NCI-H345 (cell line): Measurements from ENCODE around the gene RFX8.
"Not testable (repeated sequence)": the region's sequence is repeated elsewhere in the genome, so short reads cannot be mapped to it uniquely, and the experiment has no call there.

Experiments
- DNase-seq: peaks from one replicate; lab custom pipeline; 2025; lab: John Stamatoyannopoulos, UW

The RFX8 gene

DNA sequence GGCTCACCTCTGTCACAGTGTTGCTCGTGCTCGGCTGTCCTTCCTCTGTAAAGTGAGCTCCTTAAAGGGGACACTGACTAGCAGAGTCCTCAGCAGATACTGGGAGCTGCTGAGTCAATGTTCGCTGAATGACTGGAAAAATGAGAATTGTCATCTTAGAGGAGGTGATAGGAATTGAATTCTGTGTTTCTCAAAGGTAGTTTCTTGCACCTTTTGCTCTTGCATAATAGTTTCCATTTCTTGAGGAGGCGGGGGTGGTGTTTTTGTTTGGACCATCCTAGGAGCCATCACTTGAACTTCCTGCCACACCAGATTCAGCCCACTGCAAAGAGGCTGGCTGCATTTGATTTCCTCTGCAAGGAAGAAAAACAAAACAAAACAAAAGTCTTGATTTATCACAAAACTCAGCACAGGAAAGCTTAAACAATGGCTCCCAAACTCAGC lies 11.4 kb upstream of the RFX8 start:
- no peak for DNase-seq

DNA sequence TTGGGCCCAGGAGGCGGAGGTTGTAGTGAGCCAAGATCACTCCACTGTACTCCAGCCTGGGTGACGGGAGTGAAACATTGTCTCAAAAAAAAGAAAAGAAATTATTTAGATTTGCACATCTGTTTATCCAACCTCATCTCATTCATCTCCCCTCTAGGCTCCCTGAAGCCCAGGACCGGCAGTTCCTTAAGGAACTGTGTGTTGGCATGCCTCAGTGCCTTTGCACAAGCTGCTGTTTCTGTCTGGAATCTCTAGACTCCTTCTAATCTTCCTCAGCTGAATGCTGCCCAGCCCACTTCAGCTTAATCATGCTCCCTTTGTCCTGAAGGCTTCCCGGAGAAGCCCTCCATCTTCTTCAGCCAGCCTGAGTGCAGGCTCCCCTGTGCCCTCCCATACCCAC lies 10.9 kb upstream of the RFX8 start:
- DNase-seq = no peak

GRCh38 chr2:101480764-101481163 lies 5.9 kb upstream of the RFX8 start:
- no peak for DNase-seq

GRCh38 chr2:101479810-101480209 lies 4.9 kb upstream of the RFX8 start:
- DNase-seq = peak; percentile 61

GRCh38 chr2:101479328-101479727 lies 4.4 kb upstream of the RFX8 start:
- DNase-seq = peak; percentile 77

DNA sequence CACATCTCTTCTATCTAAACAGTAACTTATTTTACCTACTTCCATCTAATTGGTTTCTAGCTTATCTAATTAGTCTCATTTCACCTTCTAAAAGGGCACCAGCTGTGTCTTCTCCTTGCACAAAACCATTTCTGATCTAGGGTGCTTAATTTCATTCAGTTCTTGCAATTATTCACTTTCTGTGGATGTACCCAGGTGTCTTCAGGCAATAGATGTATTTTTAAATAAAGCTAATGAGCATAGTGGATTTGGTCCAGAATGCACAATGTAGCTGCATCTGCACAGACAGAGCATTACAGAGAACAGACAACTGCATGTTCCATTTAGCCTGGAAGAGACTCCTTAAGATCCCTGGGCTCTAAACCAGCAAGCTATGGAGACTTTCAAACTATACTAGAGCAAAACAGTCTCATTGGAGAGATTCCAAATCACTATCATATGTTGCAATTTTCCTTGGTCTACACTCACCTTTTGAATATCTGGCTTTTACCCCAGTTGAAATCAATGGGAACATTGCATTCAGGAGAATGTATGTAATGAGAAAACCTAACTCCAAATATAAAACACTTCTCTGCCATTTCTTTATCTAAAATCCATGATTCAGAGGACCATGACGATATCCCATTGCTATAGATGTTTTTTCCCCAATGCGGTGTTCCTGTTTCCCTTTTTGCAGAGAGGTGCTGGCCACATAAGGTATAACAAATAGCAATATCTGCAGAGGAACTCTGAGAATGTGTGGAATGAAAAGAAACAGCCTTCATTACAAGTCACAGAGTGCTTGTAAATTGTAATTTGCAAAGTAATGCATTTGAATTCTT lies 3.5 kb upstream of the RFX8 start:
- DNase-seq = no peak

DNA sequence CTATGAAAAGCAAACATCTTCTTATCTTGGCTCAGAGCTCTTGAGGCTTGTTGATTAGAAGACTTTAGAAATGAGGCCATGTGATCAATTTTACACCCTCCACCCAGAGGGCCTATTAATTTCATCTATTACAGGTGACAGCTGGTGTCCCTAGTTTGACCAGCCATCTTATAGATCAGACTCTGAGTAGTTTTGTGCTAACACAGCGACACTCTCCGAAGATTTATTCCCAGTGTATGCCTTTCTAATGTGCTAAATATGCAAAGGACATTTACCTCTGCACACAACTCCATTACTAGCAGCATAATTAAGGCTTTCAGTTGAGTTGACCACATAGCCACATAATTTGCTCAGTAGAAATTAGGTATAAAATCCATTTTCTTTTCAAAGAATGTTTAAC lies 2.6 kb upstream of the RFX8 start:
- no peak for DNase-seq

DNA sequence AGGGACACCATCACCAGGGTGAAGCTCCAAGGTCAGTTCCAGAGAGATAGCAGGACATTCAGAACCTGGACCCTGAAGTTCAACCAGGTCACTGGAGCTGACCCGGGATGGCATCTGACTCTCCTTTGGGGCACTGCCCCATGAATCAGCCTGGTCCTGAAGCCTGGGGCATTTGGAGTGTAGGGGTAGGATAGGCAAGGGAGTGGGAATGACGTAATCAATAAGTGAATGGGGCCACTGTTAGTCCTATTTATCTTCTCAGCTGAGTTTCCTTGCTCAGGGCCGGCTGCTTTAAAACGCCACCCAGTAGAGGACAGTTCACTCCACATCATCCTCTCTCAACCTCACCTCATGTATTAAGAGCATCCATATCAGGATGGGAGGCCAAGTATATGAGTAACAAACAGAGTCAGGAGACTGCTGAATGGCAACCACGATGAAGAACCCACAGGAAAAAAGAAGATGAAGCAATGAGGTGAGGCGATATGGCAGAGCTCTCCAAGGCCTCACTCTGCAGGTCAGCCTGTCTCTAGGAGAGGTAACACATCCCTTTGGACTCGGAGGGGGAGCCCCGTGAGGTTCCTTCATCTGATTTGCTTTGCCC lies 1.8 kb upstream of the RFX8 start:
- no peak for DNase-seq

GRCh38 chr2:101473911-101474701 lies 806 bp downstream of the RFX8 start:
- DNase-seq = peak; percentile 61

GRCh38 chr2:101473591-101473910 lies 1.4 kb downstream of the RFX8 start:
- no peak for DNase-seq

- DNase-seq = no peak
Measured at GRCh38 chr2:101469863-101470262, 5.0 kb downstream of the RFX8 start.

- DNase-seq = no peak
Measured at GRCh38 chr2:101467306-101467705, 7.6 kb downstream of the RFX8 start.

GRCh38 chr2:101466426-101466825 lies 8.5 kb downstream of the RFX8 start:
- DNase-seq = peak; percentile 8

- no peak for DNase-seq
Measured at GRCh38 chr2:101464841-101465240, 10.1 kb downstream of the RFX8 start.

GRCh38 chr2:101463911-101464641 lies 10.8 kb downstream of the RFX8 start:
- no peak for DNase-seq

DNA sequence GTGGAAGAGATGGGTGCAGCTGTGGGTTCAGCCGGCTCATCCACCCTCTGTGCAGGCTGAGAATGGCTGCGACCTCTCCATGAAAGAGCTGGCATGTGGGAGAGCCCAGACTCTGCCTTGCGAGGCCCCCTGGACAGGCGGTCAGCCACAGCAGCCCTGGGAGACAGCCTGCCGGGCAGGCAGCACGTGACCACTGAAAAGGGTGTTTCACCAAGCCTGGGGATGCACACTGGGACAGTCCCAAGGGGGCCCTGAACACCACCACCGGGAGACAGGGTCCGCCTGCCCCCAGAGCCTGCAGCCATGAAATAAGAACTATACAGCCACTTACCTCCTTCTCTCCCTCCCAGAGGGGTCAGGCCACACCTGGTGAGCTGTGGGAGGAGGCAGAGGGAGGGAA lies 11.5 kb downstream of the RFX8 start:
- DNase-seq = no peak

DNA sequence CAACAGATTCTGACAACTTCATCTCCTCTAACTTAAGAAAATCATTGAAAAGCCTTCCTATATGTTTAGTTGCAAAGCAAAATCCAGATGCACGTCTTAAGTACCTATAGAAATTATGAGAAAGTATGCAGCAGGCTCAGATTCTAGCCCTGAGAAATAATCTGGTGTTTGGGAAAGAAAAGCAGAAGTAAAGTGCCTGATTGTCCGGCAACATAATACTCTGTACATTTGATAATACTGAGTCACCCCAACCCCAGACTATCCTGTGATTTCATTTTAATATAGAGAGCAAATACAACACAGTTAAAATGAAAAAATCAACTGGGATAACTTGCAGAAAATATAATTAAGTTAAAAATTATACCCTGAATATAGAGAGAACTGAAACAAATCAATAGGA lies 13.5 kb downstream of the RFX8 start:
- no peak for DNase-seq

DNA sequence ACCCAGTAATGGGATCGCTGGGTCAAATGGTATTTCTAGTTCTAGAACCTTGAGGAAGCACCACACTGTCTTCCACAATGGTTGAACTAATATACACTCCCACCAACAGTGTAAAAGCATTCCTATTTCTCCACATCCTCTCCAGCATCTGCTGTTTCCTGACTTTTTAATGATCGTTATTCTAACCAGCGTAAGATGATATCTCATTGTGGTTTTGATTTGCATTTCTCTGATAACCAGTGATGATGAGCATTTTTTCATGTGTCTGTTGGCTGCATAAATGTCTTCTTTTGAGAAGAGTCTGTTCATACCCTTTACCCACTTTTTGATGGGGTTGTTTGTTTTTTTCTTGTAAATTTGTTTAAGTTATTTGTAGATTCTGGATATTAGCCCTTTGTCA lies 20.5 kb downstream of the RFX8 start:
- DNase-seq = not testable (repeated sequence)

- DNase-seq = no peak
Measured at GRCh38 chr2:101450965-101451364, 23.9 kb downstream of the RFX8 start.

DNA sequence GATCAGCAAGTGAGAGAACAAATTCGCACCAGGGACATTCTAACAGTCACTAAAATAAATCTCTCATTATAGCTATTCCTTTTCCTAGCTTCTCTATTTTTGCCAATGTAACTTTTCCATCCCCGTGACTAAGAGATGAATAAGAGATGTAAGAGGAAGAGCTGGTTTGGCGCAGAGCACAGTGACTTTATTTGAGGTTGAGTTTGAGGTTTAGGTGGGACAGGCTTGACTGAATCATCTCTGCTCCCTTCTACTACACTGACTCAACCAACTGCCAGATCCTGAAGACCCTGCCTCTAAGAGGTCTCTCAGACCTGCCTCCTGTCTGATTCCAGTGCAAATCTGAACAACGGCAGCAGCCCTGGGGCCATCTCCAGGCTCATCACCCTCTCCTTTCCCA lies 28.0 kb downstream of the RFX8 start:
- no peak for DNase-seq

- DNase-seq = no peak
Measured at GRCh38 chr2:101442667-101443061, 32.2 kb downstream of the RFX8 start.

DNA sequence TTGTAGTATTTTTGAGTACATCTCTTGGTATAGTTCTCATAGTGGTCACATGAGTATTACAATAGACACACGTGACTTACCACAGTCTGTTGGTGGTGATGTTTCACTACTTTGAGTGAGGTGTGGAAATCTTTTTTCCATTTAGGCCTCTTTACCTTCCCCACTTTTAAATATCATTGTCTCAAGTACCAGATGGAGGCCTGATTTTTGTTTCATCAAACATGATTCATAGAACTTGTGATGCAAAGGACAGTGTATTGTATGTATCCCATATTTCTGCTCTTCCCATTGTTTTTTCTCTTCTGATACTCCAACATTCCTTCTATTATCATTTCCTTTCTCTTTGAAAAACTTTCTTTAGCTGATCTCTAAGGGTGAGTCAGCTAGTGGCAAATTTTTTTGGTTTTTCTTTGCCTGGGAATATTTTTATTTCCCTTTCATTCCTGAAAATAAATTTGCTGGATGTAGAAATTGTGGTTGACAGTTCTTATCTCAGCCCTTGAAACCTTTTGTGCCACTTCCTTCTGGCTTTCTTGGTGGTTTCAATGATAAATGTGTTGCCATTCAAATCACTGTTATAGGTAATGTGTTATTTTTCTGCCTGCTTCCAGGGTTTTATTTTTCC lies 32.8 kb downstream of the RFX8 start:
- no peak for DNase-seq
